ENCODE measurements around the gene NFAM1. TPM values are rescaled to one million over a fixed set of nuclear protein-coding genes. Genes with fewer than 3 reads are reported as not detected.

The NFAM1 gene
- total RNA-seq, 6 donors from 2014 or later = 8.7 to 36.7 (median 15.9) TPM

GRCh38 chr22:42450862-42451261, 18.7 kb upstream of the NFAM1 start:
- no peaks in the 10 kb centered on the region for H3K27me3 ChIP-seq
- no peak for DNase-seq
- no peaks in the 10 kb centered on the region for H3K9me3 ChIP-seq
- 79 to 86% methylated on average over 6 of the region's 6 CpGs for WGBS, 2 donors
- TF ChIP-seq POLR2A (IDR thresholded peaks at IDR 0.05) (no peak), POLR2AphosphoS5 (IDR thresholded peaks at IDR 0.05) (no peak), CTCF (IDR thresholded peaks at IDR 0.05) (no peak), EP300 (IDR thresholded peaks at IDR 0.05) (no peak)
- no peaks in the 10 kb centered on the region for H3K4me1 ChIP-seq
- H3K4me3 ChIP-seq = no peak overlapping the region
- no peak for ATAC-seq (ENCODE audit: low FRiP score in 2 of 2)
- no peaks in the 10 kb centered on the region for H3K36me3 ChIP-seq
- H3K27ac ChIP-seq = no peak overlapping the region

- Histone ChIP-seq H3K36me3 (no peaks in the 10 kb centered on the region), H3K9me3 (no peaks in the 10 kb centered on the region), H3K4me3 (no peak overlapping the region), H3K27ac (no peak overlapping the region), H3K4me1 (peaks cover 15 to 16% (median 16%) of the 10 kb centered on the region in 4 donors), H3K27me3 (no peaks in the 10 kb centered on the region)
- DNase-seq (no peak), ATAC-seq (ENCODE audit: low FRiP score in 2 of 2) (no peak)
- TF ChIP-seq POLR2AphosphoS5 (IDR thresholded peaks at IDR 0.05) (no peak), EP300 (IDR thresholded peaks at IDR 0.05) (no peak), CTCF (IDR thresholded peaks at IDR 0.05) (no peak), POLR2A (IDR thresholded peaks at IDR 0.05) (no peak)
- WGBS, 2 donors = 86 to 87% methylated on average over 9 to 13 of the region's 13 CpGs
Observed at GRCh38 chr22:42446151-42446550, 13.9 kb upstream of the NFAM1 start.

- DNase-seq (peak; percentile 87 to 88), ATAC-seq (ENCODE audit: low FRiP score in 2 of 2) (peak; percentile 86 to 92)
- Histone ChIP-seq H3K4me1 (peaks cover 16 to 28% (median 23%) of the 10 kb centered on the region in 4 donors), H3K27me3 (no peaks in the 10 kb centered on the region), H3K4me3 (peak overlapping the region in 3 of 4 donors; percentile 27 to 46 (median 39)), H3K9me3 (no peaks in the 10 kb centered on the region), H3K36me3 (no peaks in the 10 kb centered on the region), H3K27ac (peak overlapping the region; percentile 70 to 85 (median 78))
- WGBS, 2 donors = 0 to 1% methylated on average over 12 to 19 of the region's 28 CpGs
- TF ChIP-seq CTCF (IDR thresholded peaks at IDR 0.05) = peak; percentile 58 to 74 (median 64)
- TF ChIP-seq POLR2A (IDR thresholded peaks at IDR 0.05) = peak in 1 of 4 donors; percentile 39
- peak in 1 of 4 donors; percentile 14 for TF ChIP-seq EP300 (IDR thresholded peaks at IDR 0.05)
- peak; percentile 41 to 66 for TF ChIP-seq POLR2AphosphoS5 (IDR thresholded peaks at IDR 0.05)
Observed at GRCh38 chr22:42444077-42444904, 12.1 kb upstream of the NFAM1 start.

GRCh38 chr22:42443240-42444076, 11.3 kb upstream of the NFAM1 start:
- peak overlapping the region in 3 of 4 donors; percentile 27 to 46 (median 39) for H3K4me3 ChIP-seq
- H3K27me3 ChIP-seq = no peaks in the 10 kb centered on the region
- TF ChIP-seq CTCF (IDR thresholded peaks at IDR 0.05) (no peak), EP300 (IDR thresholded peaks at IDR 0.05) (no peak), POLR2A (IDR thresholded peaks at IDR 0.05) (no peak), POLR2AphosphoS5 (IDR thresholded peaks at IDR 0.05) (no peak)
- DNase-seq = no peak
- no peaks in the 10 kb centered on the region for H3K36me3 ChIP-seq
- peaks cover 16 to 32% (median 25%) of the 10 kb centered on the region in 4 donors for H3K4me1 ChIP-seq
- H3K9me3 ChIP-seq = no peaks in the 10 kb centered on the region
- peak overlapping the region; percentile 70 to 85 (median 78) for H3K27ac ChIP-seq
- 37 to 69% methylated on average over 4 to 6 of the region's 6 CpGs for WGBS, 2 donors
- ATAC-seq (ENCODE audit: low FRiP score in 2 of 2) = no peak
